Mesodermal cell (in vitro differentiated cells): ENCODE results near the gene DEXI.

Experiments
- H3K27ac ChIP-seq: 2 replicates; pipeline ENCODE4 v1.7.0; 2013; ENCODE audit warnings: mild to moderate bottlenecking, low read depth, low read length, moderate library complexity; ENCODE audit not compliant: severe bottlenecking
- H3K36me3 ChIP-seq: 2 replicates; pipeline ENCODE4 v1.7.1; 2013; ENCODE audit warnings: mild to moderate bottlenecking, low read length, moderate library complexity; ENCODE audit not compliant: control insufficient read depth, insufficient read depth
- H3K4me1 ChIP-seq: one replicate; pipeline ENCODE4 v1.7.1; 2013; ENCODE audit warnings: mild to moderate bottlenecking, low read length; ENCODE audit not compliant: insufficient read depth, control insufficient read depth, poor library complexity, severe bottlenecking
- H3K4me3 ChIP-seq: 2 replicates; pipeline ENCODE4 v1.7.0; 2013; ENCODE audit warnings: low read length, control low read depth, mild to moderate bottlenecking; ENCODE audit not compliant: insufficient read depth, poor library complexity, severe bottlenecking; ENCODE audit errors: extremely low read depth
- H3K9me3 ChIP-seq: 2 replicates; pipeline ENCODE4 v1.7.1; 2013; ENCODE audit warnings: mild to moderate bottlenecking, low read length, moderate library complexity; ENCODE audit not compliant: control insufficient read depth
- WGBS, 2 experiments: methylation state at CpG; one replicate each; pipeline ENCODE4 v1.1.5; 2013; ENCODE audit warnings: missing lambda C conversion rate in 2 of 2; ENCODE audit not compliant: insufficient coverage in 2 of 2; 5-methylcytosine and 5-hydroxymethylcytosine counted together

DEXI gene

GRCh38 chr16:10980813-10981212, 38.5 kb upstream of the DEXI start:
- 100% methylated on average over 1 of the region's 3 CpGs; no CpG with 5 or more reads in 1 of the 2 experiments for WGBS, 2 experiments

GRCh38 chr16:10979717-10980601, 37.7 kb upstream of the DEXI start:
- Histone ChIP-seq H3K4me3 (no peak overlapping the region), H3K27ac (no peak overlapping the region), H3K36me3 (peaks cover 54% of the 10 kb centered on the region), H3K4me1 (no peaks in the 10 kb centered on the region), H3K9me3 (no peaks in the 10 kb centered on the region)
- 93 to 97% methylated on average over 14 to 16 of the region's 19 CpGs for WGBS, 2 experiments

More at GRCh38 chr16:10980813-10981212, 38.5 kb upstream of the DEXI start:
- no peak overlapping the region for H3K4me3 ChIP-seq
- H3K4me1 ChIP-seq: no peaks in the 10 kb centered on the region
- H3K27ac ChIP-seq: no peak overlapping the region
- no peaks in the 10 kb centered on the region for H3K9me3 ChIP-seq
- peaks cover 59% of the 10 kb centered on the region for H3K36me3 ChIP-seq

- WGBS, 2 experiments: 83 to 86% methylated on average over 10 to 13 of the region's 14 CpGs
- Histone ChIP-seq H3K27ac (peak overlapping the region; percentile 43), H3K4me1 (no peaks in the 10 kb centered on the region), H3K36me3 (peaks cover 55% of the 10 kb centered on the region), H3K9me3 (no peaks in the 10 kb centered on the region), H3K4me3 (no peak overlapping the region)
These were observed 36.7 kb upstream of the DEXI start for GRCh38 chr16:10978871-10979446.

GRCh38 chr16:10978124-10978523, 35.9 kb upstream of the DEXI start:
- 89 to 90% methylated on average over 6 of the region's 6 CpGs for WGBS, 2 experiments
- Histone ChIP-seq H3K36me3 (peaks cover 53% of the 10 kb centered on the region), H3K27ac (no peak overlapping the region), H3K9me3 (no peaks in the 10 kb centered on the region), H3K4me1 (no peaks in the 10 kb centered on the region), H3K4me3 (no peak overlapping the region)

- H3K36me3 ChIP-seq: peaks cover 59% of the 10 kb centered on the region
- 56% methylated on average over 3 of the region's 3 CpGs; no CpG with 5 or more reads in 1 of the 2 experiments for WGBS, 2 experiments
- H3K4me3 ChIP-seq: no peak overlapping the region
- no peaks in the 10 kb centered on the region for H3K9me3 ChIP-seq
- peaks cover 8% of the 10 kb centered on the region for H3K4me1 ChIP-seq
- H3K27ac ChIP-seq: no peak overlapping the region
These were observed 34.4 kb upstream of the DEXI start for GRCh38 chr16:10976634-10977033.

- Histone ChIP-seq H3K9me3 (no peaks in the 10 kb centered on the region), H3K4me3 (no peak overlapping the region), H3K27ac (no peak overlapping the region), H3K36me3 (peaks cover 58% of the 10 kb centered on the region), H3K4me1 (peaks cover 9% of the 10 kb centered on the region)
- WGBS, 2 experiments: 97% methylated on average over 7 to 9 of the region's 12 CpGs
These were observed 30.7 kb upstream of the DEXI start for GRCh38 chr16:10972819-10973464.

- Histone ChIP-seq H3K27ac (no peak overlapping the region), H3K4me1 (peaks cover 9% of the 10 kb centered on the region), H3K4me3 (no peak overlapping the region), H3K36me3 (peaks cover 52% of the 10 kb centered on the region), H3K9me3 (no peaks in the 10 kb centered on the region)
- WGBS, 2 experiments: 80 to 90% methylated on average over 3 of the region's 4 CpGs
These were observed 30.0 kb upstream of the DEXI start for GRCh38 chr16:10972108-10972818.

- H3K27ac ChIP-seq: peak overlapping the region; percentile 16
These were observed 29.3 kb upstream of the DEXI start for GRCh38 chr16:10971560-10971961.

GRCh38 chr16:10970065-10970464, 27.8 kb upstream of the DEXI start:
- peaks cover 9% of the 10 kb centered on the region for H3K4me1 ChIP-seq
- H3K36me3 ChIP-seq: peaks cover 59% of the 10 kb centered on the region
- no peak overlapping the region for H3K27ac ChIP-seq
- 92 to 94% methylated on average over 2 of the region's 2 CpGs for WGBS, 2 experiments
- no peaks in the 10 kb centered on the region for H3K9me3 ChIP-seq
- no peak overlapping the region for H3K4me3 ChIP-seq

More at GRCh38 chr16:10971560-10971961, 29.3 kb upstream of the DEXI start:
- Histone ChIP-seq H3K4me1 (peaks cover 9% of the 10 kb centered on the region), H3K9me3 (no peaks in the 10 kb centered on the region), H3K4me3 (no peak overlapping the region), H3K36me3 (peaks cover 53% of the 10 kb centered on the region)
- 30 to 42% methylated on average over 2 to 3 of the region's 3 CpGs for WGBS, 2 experiments

- Histone ChIP-seq H3K4me3 (no peak overlapping the region), H3K9me3 (no peaks in the 10 kb centered on the region), H3K4me1 (peaks cover 9% of the 10 kb centered on the region), H3K27ac (no peak overlapping the region), H3K36me3 (peaks cover 63% of the 10 kb centered on the region)
- WGBS, 2 experiments: no CpG with 5 or more reads among the region's 1 CpG
These were observed 27.3 kb upstream of the DEXI start for GRCh38 chr16:10969615-10970014.
